ENCODE measurements around the gene BLVRB. TPM values are rescaled to one million over a fixed set of nuclear protein-coding genes. Genes with fewer than 3 reads are reported as not detected.
A peak's percentile ranks its signal among the peaks of the same experiment; 100 is the strongest.

BLVRB gene
- total and polyA plus RNA-seq, 9 of the 15 experiments (the other 6 are each of a cell fraction or from before 2014, with no cell fraction given) = 81.1 to 749 (median 331) TPM

DNA sequence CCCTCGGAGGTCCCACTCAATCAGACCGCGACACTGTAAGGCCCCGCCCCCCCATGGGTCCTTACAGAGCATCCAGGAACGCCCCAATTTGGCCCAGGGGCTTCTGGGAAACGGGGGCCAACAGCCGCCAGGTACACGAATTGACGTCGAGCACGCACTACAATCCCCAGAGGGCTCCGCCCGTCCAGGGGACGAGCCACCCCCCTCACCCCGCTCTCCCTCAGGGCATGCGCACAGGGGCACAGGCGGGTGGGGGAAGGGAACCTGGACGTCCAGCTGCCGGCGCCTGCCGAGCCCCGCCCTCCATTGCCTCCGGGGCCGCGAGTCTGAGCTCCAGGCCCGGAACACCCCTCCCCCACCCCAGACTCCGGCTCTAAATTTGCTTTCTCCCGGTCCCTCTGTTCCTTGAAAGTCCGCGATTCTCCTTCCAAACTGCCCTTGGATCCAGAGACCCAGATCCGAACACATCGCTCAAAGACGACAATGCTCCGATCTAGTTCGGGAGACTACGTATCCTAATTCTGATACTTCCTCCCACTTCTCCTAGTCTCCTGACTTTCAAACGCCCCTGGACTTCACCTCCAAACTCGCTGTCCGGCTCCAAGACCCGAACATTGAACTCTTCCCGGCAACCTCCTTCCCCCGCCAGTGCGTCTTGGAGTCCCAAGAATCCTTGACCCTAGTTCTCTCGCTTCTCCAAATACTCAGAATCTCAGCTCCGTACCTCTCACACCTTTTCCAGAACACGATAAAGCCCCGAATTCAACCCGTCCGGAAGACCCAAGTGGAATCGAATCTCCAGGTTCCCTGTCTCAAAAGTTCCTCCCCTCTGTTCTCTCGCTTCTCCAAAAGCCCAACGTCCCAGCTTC, 22.2 kb downstream of the BLVRB start (continued):
- TF ChIP-seq, protein P1, sequence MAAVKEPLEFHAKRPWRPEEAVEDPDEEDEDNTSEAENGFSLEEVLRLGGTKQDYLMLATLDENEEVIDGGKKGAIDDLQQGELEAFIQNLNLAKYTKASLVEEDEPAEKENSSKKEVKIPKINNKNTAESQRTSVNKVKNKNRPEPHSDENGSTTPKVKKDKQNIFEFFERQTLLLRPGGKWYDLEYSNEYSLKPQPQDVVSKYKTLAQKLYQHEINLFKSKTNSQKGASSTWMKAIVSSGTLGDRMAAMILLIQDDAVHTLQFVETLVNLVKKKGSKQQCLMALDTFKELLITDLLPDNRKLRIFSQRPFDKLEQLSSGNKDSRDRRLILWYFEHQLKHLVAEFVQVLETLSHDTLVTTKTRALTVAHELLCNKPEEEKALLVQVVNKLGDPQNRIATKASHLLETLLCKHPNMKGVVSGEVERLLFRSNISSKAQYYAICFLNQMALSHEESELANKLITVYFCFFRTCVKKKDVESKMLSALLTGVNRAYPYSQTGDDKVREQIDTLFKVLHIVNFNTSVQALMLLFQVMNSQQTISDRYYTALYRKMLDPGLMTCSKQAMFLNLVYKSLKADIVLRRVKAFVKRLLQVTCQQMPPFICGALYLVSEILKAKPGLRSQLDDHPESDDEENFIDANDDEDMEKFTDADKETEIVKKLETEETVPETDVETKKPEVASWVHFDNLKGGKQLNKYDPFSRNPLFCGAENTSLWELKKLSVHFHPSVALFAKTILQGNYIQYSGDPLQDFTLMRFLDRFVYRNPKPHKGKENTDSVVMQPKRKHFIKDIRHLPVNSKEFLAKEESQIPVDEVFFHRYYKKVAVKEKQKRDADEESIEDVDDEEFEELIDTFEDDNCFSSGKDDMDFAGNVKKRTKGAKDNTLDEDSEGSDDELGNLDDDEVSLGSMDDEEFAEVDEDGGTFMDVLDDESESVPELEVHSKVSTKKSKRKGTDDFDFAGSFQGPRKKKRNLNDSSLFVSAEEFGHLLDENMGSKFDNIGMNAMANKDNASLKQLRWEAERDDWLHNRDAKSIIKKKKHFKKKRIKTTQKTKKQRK (IDR thresholded peaks at IDR 0.05; ENCODE audit: borderline replicate concordance, low read depth, low read length) = no peak
- TF ChIP-seq MYC (IDR thresholded peaks at IDR 0.05; ENCODE audit: low read depth, low read length) (peak; percentile 73), MYC (CRISPR knock-in tag; IDR thresholded peaks at IDR 0.05; ENCODE audit: borderline replicate concordance, low read depth) (0 out of 2 replicates have a peak, but pooled peaks have one; percentile 27), POLR2AphosphoS2 (IDR thresholded peaks at IDR 0.05; ENCODE audit: low read length) (peak; percentile 93; the same call in 1 of the 2 replicates), HMGN3 (IDR thresholded peaks at IDR 0.05; ENCODE audit: borderline replicate concordance, extremely low read depth, insufficient read length, low read depth, low read length) (peak; percentile 98), SRSF3 (IDR thresholded peaks at IDR 0.05; ENCODE audit: insufficient read depth, low read length) (no peak), TCF7 (IDR thresholded peaks at IDR 0.05; ENCODE audit: borderline replicate concordance) (no peak), ZNF282 (CRISPR knock-in tag; IDR thresholded peaks at IDR 0.05) (no peak), POLR2A (conservative IDR thresholded peaks at IDR 0.05) (no peak; the same call in none of the 2 replicates), NFE2L1 (tag; IDR thresholded peaks at IDR 0.05; ENCODE audit: borderline replicate concordance, low read depth) (no peak), JUND (IDR thresholded peaks at IDR 0.05; ENCODE audit: borderline replicate concordance, low read depth, low read length) (peak; percentile 69), JUND (tag; IDR thresholded peaks at IDR 0.05; ENCODE audit: borderline replicate concordance, low read depth, low read length) (no peak; the same call in 2 of the 3 replicates), RFX5 (IDR thresholded peaks at IDR 0.05; ENCODE audit: low read depth, low read length) (no peak), FOSL1 (tag; conservative IDR thresholded peaks at IDR 0.05) (peak; percentile 39; the same call in 1 of the 2 replicates), EP300 (IDR thresholded peaks at IDR 0.05; ENCODE audit: low read length) (0 out of 2 replicates have a peak, but pooled peaks have one; percentile 10), ATF1 (CRISPR knock-in tag; IDR thresholded peaks at IDR 0.05) (peak; percentile 45; the same call in 1 of the 2 replicates), ATF1 (tag; IDR thresholded peaks at IDR 0.05) (peak; percentile 92), LEF1 (IDR thresholded peaks at IDR 0.05) (peak; percentile 81), BRF1 (IDR thresholded peaks at IDR 0.05; ENCODE audit: borderline replicate concordance, extremely low read depth, insufficient read length) (no peak)
- TF ChIP-seq, protein P2, sequence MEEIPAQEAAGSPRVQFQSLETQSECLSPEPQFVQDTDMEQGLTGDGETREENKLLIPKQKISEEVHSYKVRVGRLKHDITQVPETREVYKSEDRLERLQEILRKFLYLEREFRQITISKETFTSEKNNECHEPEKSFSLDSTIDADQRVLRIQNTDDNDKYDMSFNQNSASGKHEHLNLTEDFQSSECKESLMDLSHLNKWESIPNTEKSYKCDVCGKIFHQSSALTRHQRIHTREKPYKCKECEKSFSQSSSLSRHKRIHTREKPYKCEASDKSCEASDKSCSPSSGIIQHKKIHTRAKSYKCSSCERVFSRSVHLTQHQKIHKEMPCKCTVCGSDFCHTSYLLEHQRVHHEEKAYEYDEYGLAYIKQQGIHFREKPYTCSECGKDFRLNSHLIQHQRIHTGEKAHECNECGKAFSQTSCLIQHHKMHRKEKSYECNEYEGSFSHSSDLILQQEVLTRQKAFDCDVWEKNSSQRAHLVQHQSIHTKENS (CRISPR knock-in tag; IDR thresholded peaks at IDR 0.05) = no peak

Data from K562 (cell line).